ENCODE results near the gene DPYSL5. TPM values are rescaled to one million over a fixed set of nuclear protein-coding genes. Genes with fewer than 3 reads are reported as not detected.

Gene DPYSL5
- total and polyA plus RNA-seq, 2 experiments from 2014 or later, result 0.21 to 0.63 TPM

DNA sequence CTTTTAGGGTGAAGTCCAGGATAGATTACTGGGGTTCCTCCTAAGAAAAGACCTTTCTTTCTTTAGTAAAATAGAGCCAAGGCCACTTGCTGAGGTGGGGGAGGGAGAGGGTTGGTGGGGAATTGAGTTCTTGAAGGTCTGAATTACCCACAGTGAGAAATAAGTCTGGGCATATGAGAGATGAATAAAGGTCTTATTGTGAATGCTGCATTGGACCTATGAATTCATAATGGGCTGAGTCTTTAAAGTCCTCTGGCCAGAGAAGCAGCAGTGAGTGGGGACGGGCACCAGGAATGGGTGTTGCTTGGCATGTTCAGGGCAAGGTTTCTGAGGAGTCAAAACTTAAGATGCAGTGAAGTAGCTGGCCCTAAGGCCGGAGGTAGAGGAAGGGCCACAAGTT, 133.0 kb downstream of the DPYSL5 start:
- Histone ChIP-seq H3K36me3 (replicated peaks; ENCODE audit: insufficient read depth, low read depth) (no peaks in the 10 kb centered on the region), H3K79me2 (peaks cover 27% of the 10 kb centered on the region), H3K4me2 (no peak overlapping the region), H4K20me1 (ENCODE audit: insufficient read depth, poor library complexity, severe bottlenecking) (no peaks in the 10 kb centered on the region), H3K27me3 (no peaks in the 10 kb centered on the region), H3K9me2 (replicated peaks; ENCODE audit: insufficient read depth) (no peaks in the 10 kb centered on the region), H3K4me1 (ENCODE audit: insufficient read depth) (peaks cover 5% of the 10 kb centered on the region), H3K4me3 (no peak overlapping the region), H3K27ac (no peak overlapping the region), H3K9me3 (ENCODE audit: low read depth) (no peaks in the 10 kb centered on the region), H2AFZ (no peak overlapping the region)
- 95% methylated on average over 2 of the region's 2 CpGs for WGBS (ENCODE audit: low lambda C conversion rate, missing lambda C conversion rate)
- no peak for TF ChIP-seq EZH2phosphoT487 (IDR thresholded peaks at IDR 0.05; ENCODE audit: low read depth, severe bottlenecking, unreplicated experiment)
- no peak for TF ChIP-seq EZH2 (IDR thresholded peaks at IDR 0.05; ENCODE audit: borderline replicate concordance)
- TF ChIP-seq, protein P1, sequence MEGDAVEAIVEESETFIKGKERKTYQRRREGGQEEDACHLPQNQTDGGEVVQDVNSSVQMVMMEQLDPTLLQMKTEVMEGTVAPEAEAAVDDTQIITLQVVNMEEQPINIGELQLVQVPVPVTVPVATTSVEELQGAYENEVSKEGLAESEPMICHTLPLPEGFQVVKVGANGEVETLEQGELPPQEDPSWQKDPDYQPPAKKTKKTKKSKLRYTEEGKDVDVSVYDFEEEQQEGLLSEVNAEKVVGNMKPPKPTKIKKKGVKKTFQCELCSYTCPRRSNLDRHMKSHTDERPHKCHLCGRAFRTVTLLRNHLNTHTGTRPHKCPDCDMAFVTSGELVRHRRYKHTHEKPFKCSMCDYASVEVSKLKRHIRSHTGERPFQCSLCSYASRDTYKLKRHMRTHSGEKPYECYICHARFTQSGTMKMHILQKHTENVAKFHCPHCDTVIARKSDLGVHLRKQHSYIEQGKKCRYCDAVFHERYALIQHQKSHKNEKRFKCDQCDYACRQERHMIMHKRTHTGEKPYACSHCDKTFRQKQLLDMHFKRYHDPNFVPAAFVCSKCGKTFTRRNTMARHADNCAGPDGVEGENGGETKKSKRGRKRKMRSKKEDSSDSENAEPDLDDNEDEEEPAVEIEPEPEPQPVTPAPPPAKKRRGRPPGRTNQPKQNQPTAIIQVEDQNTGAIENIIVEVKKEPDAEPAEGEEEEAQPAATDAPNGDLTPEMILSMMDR (IDR thresholded peaks at IDR 0.05; ENCODE audit: poor library complexity), result no peak
- DNase-seq (ENCODE audit: low spot score), result no peak

- Histone ChIP-seq H3K27ac (peak overlapping the region; percentile 19), H3K4me1 (ENCODE audit: insufficient read depth) (peaks cover 5% of the 10 kb centered on the region), H3K79me2 (peaks cover 20% of the 10 kb centered on the region), H2AFZ (no peak overlapping the region), H3K4me2 (no peak overlapping the region), H4K20me1 (ENCODE audit: insufficient read depth, poor library complexity, severe bottlenecking) (no peaks in the 10 kb centered on the region), H3K9me3 (ENCODE audit: low read depth) (no peaks in the 10 kb centered on the region), H3K4me3 (no peak overlapping the region), H3K27me3 (no peaks in the 10 kb centered on the region), H3K36me3 (replicated peaks; ENCODE audit: insufficient read depth, low read depth) (no peaks in the 10 kb centered on the region), H3K9me2 (replicated peaks; ENCODE audit: insufficient read depth) (no peaks in the 10 kb centered on the region)
- peak; percentile 81 for DNase-seq (ENCODE audit: low spot score)
- no peak for TF ChIP-seq EZH2phosphoT487 (IDR thresholded peaks at IDR 0.05; ENCODE audit: low read depth, severe bottlenecking, unreplicated experiment)
- TF ChIP-seq, protein P1 (IDR thresholded peaks at IDR 0.05; ENCODE audit: poor library complexity), result peak; percentile 26
- TF ChIP-seq EZH2 (IDR thresholded peaks at IDR 0.05; ENCODE audit: borderline replicate concordance), result no peak
- 50% methylated on average over 2 of the region's 2 CpGs for WGBS (ENCODE audit: low lambda C conversion rate, missing lambda C conversion rate)
Observed at GRCh38 chr2:26982102-26982742, 134.3 kb downstream of the DPYSL5 start.

GRCh38 chr2:26983746-26984145, 135.8 kb downstream of the DPYSL5 start:
- H3K4me2 ChIP-seq, result no peak overlapping the region
- no peaks in the 10 kb centered on the region for H3K9me2 ChIP-seq (replicated peaks; ENCODE audit: insufficient read depth)
- H4K20me1 ChIP-seq (ENCODE audit: insufficient read depth, poor library complexity, severe bottlenecking), result no peaks in the 10 kb centered on the region
- H3K4me3 ChIP-seq, result no peak overlapping the region
- no peaks in the 10 kb centered on the region for H3K9me3 ChIP-seq (ENCODE audit: low read depth)
- no peaks in the 10 kb centered on the region for H3K36me3 ChIP-seq (replicated peaks; ENCODE audit: insufficient read depth, low read depth)
- H2AFZ ChIP-seq, result no peak overlapping the region
- no peak for DNase-seq (ENCODE audit: low spot score)
- no peaks in the 10 kb centered on the region for H3K27me3 ChIP-seq
- no peak overlapping the region for H3K27ac ChIP-seq
- peaks cover 17% of the 10 kb centered on the region for H3K79me2 ChIP-seq
- 82% methylated on average over 3 of the region's 3 CpGs for WGBS (ENCODE audit: low lambda C conversion rate, missing lambda C conversion rate)
- TF ChIP-seq, protein P1 (IDR thresholded peaks at IDR 0.05; ENCODE audit: poor library complexity), result no peak
- no peak for TF ChIP-seq EZH2 (IDR thresholded peaks at IDR 0.05; ENCODE audit: borderline replicate concordance)
- TF ChIP-seq EZH2phosphoT487 (IDR thresholded peaks at IDR 0.05; ENCODE audit: low read depth, severe bottlenecking, unreplicated experiment), result no peak
- peaks cover 5% of the 10 kb centered on the region for H3K4me1 ChIP-seq (ENCODE audit: insufficient read depth)
